ENCODE measurements around the gene CAPN5.

The CAPN5 gene

GRCh38 chr11:77113382-77114088 lies 46.8 kb downstream of the CAPN5 start:
- Histone ChIP-seq H3K9ac (no peak overlapping the region), H2AFZ (ENCODE audit: low read depth) (peak overlapping the region; percentile 31; the same call in 1 of the 2 replicates)

GRCh38 chr11:77114089-77114463 lies 47.3 kb downstream of the CAPN5 start:
- H3K79me2 ChIP-seq (ENCODE audit: insufficient read depth, low read depth), result no peaks in the 10 kb centered on the region
- no peaks in the 10 kb centered on the region for H4K20me1 ChIP-seq (ENCODE audit: insufficient read depth)
- no peak overlapping the region for H3K27ac ChIP-seq
- TF ChIP-seq, protein P1, sequence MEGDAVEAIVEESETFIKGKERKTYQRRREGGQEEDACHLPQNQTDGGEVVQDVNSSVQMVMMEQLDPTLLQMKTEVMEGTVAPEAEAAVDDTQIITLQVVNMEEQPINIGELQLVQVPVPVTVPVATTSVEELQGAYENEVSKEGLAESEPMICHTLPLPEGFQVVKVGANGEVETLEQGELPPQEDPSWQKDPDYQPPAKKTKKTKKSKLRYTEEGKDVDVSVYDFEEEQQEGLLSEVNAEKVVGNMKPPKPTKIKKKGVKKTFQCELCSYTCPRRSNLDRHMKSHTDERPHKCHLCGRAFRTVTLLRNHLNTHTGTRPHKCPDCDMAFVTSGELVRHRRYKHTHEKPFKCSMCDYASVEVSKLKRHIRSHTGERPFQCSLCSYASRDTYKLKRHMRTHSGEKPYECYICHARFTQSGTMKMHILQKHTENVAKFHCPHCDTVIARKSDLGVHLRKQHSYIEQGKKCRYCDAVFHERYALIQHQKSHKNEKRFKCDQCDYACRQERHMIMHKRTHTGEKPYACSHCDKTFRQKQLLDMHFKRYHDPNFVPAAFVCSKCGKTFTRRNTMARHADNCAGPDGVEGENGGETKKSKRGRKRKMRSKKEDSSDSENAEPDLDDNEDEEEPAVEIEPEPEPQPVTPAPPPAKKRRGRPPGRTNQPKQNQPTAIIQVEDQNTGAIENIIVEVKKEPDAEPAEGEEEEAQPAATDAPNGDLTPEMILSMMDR (conservative IDR thresholded peaks at IDR 0.05; ENCODE audit: low read depth, low read length), result no peak
- no peak overlapping the region for H3K9ac ChIP-seq
- no peak overlapping the region for H3K4me3 ChIP-seq (IDR thresholded peaks at IDR 0.05; ENCODE audit: insufficient read depth, low read depth, low read length)
- H3K4me1 ChIP-seq (ENCODE audit: low read depth, poor library complexity, severe bottlenecking), result no peaks in the 10 kb centered on the region
- H2AFZ ChIP-seq (ENCODE audit: low read depth), result no peak overlapping the region
- H3K4me2 ChIP-seq, result no peak overlapping the region
- no peaks in the 10 kb centered on the region for H3K27me3 ChIP-seq (ENCODE audit: insufficient read depth, low read depth)
- no peaks in the 10 kb centered on the region for H3K36me3 ChIP-seq (ENCODE audit: insufficient read depth)

More at GRCh38 chr11:77113382-77114088, 46.8 kb downstream of the CAPN5 start:
- H3K36me3 ChIP-seq (ENCODE audit: insufficient read depth), result no peaks in the 10 kb centered on the region
- H3K4me2 ChIP-seq, result no peak overlapping the region
- H3K4me1 ChIP-seq (ENCODE audit: low read depth, poor library complexity, severe bottlenecking), result no peaks in the 10 kb centered on the region
- H3K27me3 ChIP-seq (ENCODE audit: insufficient read depth, low read depth), result no peaks in the 10 kb centered on the region
- no peak overlapping the region for H3K27ac ChIP-seq
- H3K4me3 ChIP-seq (IDR thresholded peaks at IDR 0.05; ENCODE audit: insufficient read depth, low read depth, low read length), result no peak overlapping the region
- TF ChIP-seq, protein P1 (conservative IDR thresholded peaks at IDR 0.05; ENCODE audit: low read depth, low read length), result peak; percentile 75
- no peaks in the 10 kb centered on the region for H3K79me2 ChIP-seq (ENCODE audit: insufficient read depth, low read depth)
- H4K20me1 ChIP-seq (ENCODE audit: insufficient read depth), result no peaks in the 10 kb centered on the region

GRCh38 chr11:77115181-77115611 lies 48.4 kb downstream of the CAPN5 start:
- Histone ChIP-seq H3K9ac (no peak overlapping the region), H4K20me1 (ENCODE audit: insufficient read depth) (no peaks in the 10 kb centered on the region), H3K36me3 (ENCODE audit: insufficient read depth) (no peaks in the 10 kb centered on the region), H3K4me3 (IDR thresholded peaks at IDR 0.05; ENCODE audit: insufficient read depth, low read depth, low read length) (no peak overlapping the region), H3K4me1 (ENCODE audit: low read depth, poor library complexity, severe bottlenecking) (no peaks in the 10 kb centered on the region), H3K79me2 (ENCODE audit: insufficient read depth, low read depth) (no peaks in the 10 kb centered on the region), H3K27me3 (ENCODE audit: insufficient read depth, low read depth) (no peaks in the 10 kb centered on the region), H3K27ac (no peak overlapping the region), H3K4me2 (no peak overlapping the region), H2AFZ (ENCODE audit: low read depth) (no peak overlapping the region)
- TF ChIP-seq, protein P1 (conservative IDR thresholded peaks at IDR 0.05; ENCODE audit: low read depth, low read length), result peak; percentile 61; the same call in 1 of the 2 replicates

DNA sequence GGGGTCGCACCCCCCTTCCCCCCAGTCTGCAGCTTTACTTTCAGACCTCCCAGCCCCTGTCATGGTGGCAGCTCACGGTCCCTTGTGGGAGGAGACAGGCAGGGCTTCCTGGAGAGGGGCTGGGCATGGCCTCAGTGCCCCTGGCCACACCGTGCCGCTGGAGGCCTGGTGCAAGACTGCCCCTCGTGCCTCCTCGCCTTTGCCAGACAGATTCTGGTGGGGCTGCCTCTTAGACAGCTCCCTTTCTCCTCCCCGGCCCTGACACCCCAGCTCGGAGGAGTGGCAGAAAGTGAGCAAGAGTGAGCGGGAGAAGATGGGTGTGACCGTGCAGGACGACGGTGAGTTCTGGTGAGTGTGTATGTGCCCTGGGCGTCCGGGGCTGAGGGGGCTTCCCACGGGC lies 49.2 kb downstream of the CAPN5 start:
- Histone ChIP-seq H3K36me3 (ENCODE audit: insufficient read depth) (no peaks in the 10 kb centered on the region), H3K27me3 (ENCODE audit: insufficient read depth, low read depth) (no peaks in the 10 kb centered on the region), H3K4me1 (ENCODE audit: low read depth, poor library complexity, severe bottlenecking) (no peaks in the 10 kb centered on the region), H3K27ac (no peak overlapping the region), H3K4me3 (IDR thresholded peaks at IDR 0.05; ENCODE audit: insufficient read depth, low read depth, low read length) (no peak overlapping the region), H4K20me1 (ENCODE audit: insufficient read depth) (no peaks in the 10 kb centered on the region), H3K9ac (no peak overlapping the region), H2AFZ (ENCODE audit: low read depth) (no peak overlapping the region), H3K79me2 (ENCODE audit: insufficient read depth, low read depth) (no peaks in the 10 kb centered on the region), H3K4me2 (no peak overlapping the region)
- TF ChIP-seq, protein P1 (conservative IDR thresholded peaks at IDR 0.05; ENCODE audit: low read depth, low read length), result no peak

Data from KMS-11 (cell line).